ENCODE results near the gene LETM1. TPM values are rescaled to one million over a fixed set of nuclear protein-coding genes. Genes with fewer than 3 reads are reported as not detected.
"Not testable (repeated sequence)": the region's sequence is repeated elsewhere in the genome, so short reads cannot be mapped to it uniquely, and the experiment has no call there.

LETM1 gene
- total and polyA plus RNA-seq, 3 experiments from 2014 or later = 15.5 to 87.3 (median 85.4) TPM

DNA sequence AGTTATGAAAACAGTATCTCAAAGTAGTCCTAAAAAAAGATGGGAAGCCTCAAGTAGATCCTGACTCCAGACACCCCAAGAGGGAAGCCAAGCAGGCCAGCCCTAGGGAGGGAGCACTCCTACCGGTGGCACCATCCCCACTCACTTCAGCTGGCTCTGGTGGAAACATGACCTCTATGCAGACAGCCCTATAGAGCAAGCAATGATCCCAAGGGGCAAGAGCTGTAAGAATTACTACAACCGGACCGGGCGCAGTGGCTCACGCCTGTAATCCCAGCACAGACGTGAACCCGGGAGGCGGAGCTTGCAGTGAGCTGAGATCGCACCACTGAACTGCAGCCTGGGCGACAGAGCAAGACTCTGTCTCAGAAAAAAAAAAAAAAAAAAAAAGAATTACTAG lies 5.7 kb downstream of the LETM1 start:
- ChIA-PET POLR2A (no interaction called here), CTCF (interaction anchor here (0.6 to 2.1 kb wide), 4 partner anchors 47 to 563 kb away, joined by 3 to 7 read pairs (median 3); no protein-coding TSS in a partner anchor)
- Mint-ChIP-seq H3K36me3 (peaks cover 0 to 19% (median 2%) of the 10 kb centered on the region in 3 donors), H3K9me3 (no peaks in the 10 kb centered on the region), H3K4me1 (peaks cover 27 to 42% (median 36%) of the 10 kb centered on the region in 3 donors), H3K27me3 (no peaks in the 10 kb centered on the region), H3K27ac (peak overlapping the region in 1 of 8 donors; percentile 33), H3K4me3 (no peak overlapping the region)
- peaks cover 8% of the 10 kb centered on the region for H3K4me1 ChIP-seq (ENCODE audit: insufficient read depth, low read length)
- no peaks in the 10 kb centered on the region for H3K27me3 ChIP-seq (ENCODE audit: insufficient read depth, low read length, poor library complexity, severe bottlenecking)
- H3K36me3 ChIP-seq (ENCODE audit: insufficient read depth, low read length) = no peaks in the 10 kb centered on the region
- no peak for DNase-seq
- no peak overlapping the region for H3K27ac ChIP-seq (ENCODE audit: low read depth, low read length)
- no peak overlapping the region for H3K4me3 ChIP-seq (ENCODE audit: low read length)
- no peaks in the 10 kb centered on the region for H3K9me3 ChIP-seq (ENCODE audit: low read length)

DNA sequence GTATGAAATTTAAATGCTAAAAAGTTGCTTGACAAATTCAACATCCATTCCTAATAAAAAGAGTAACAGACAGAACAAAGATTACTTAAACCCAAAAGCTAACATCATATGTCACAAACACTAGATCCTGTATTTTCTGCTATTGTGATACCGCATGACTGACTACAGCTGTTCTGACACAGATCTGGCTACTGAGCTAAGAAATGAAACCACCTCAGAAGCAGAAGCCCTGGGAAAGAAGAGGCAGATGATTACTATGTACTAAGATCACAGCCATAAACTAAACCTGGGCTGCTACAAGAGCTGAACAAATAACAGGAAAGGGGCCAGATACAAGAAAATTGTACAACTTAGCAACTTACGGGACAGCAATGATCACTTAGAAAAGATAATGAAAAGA lies 9.4 kb downstream of the LETM1 start:
- no peaks in the 10 kb centered on the region for H3K4me1 ChIP-seq (ENCODE audit: insufficient read depth, low read length)
- POLR2A ChIA-PET = no interaction called here
- no peaks in the 10 kb centered on the region for H3K9me3 Mint-ChIP-seq
- no peak overlapping the region for H3K4me3 ChIP-seq (ENCODE audit: low read length)
- no peak overlapping the region for H3K27ac ChIP-seq (ENCODE audit: low read depth, low read length)
- H3K36me3 ChIP-seq (ENCODE audit: insufficient read depth, low read length) = peaks cover 12% of the 10 kb centered on the region
- peaks cover 13 to 26% (median 16%) of the 10 kb centered on the region in 3 donors for H3K4me1 Mint-ChIP-seq
- H3K9me3 ChIP-seq (ENCODE audit: low read length) = no peaks in the 10 kb centered on the region
- no peaks in the 10 kb centered on the region for H3K27me3 Mint-ChIP-seq
- CTCF ChIA-PET = interaction anchor here (2.0 kb wide), 1 partner anchor 53 kb away, joined by 10 read pairs; no protein-coding TSS in a partner anchor
- no peak overlapping the region for H3K4me3 Mint-ChIP-seq
- peak overlapping the region in 2 of 8 donors; percentile 0 to 50 for H3K27ac Mint-ChIP-seq
- no peak for DNase-seq
- no peaks in the 10 kb centered on the region for H3K27me3 ChIP-seq (ENCODE audit: insufficient read depth, low read length, poor library complexity, severe bottlenecking)
- H3K36me3 Mint-ChIP-seq = peaks cover 0 to 48% (median 8%) of the 10 kb centered on the region in 3 donors

DNA sequence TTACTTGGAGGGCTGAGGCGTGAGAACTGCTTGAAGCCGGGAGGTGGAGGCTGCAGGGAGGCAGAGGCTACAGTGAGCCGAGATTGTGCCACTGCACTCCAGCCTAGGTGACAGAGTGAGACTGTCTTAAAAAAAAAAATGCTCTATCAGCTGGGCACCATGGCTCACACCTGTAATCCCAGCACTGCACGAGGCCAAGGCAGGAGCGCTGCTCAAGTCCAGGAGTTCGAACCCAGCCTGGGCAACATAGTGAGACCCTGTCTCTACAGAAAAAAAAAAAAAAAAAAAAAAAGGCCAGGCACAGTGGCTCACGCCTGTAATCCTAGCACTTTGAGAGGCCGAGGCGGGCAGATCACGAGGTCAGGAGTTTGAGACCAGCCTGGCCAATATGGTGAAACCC lies 11.3 kb downstream of the LETM1 start:
- POLR2A ChIA-PET; H3K27me3 Mint-ChIP-seq; H3K9me3 Mint-ChIP-seq; H3K27ac Mint-ChIP-seq; H3K4me3 Mint-ChIP-seq; H3K9me3 ChIP-seq (ENCODE audit: low read length); H3K27ac ChIP-seq (ENCODE audit: low read depth, low read length); H3K4me1 ChIP-seq (ENCODE audit: insufficient read depth, low read length); H3K4me3 ChIP-seq (ENCODE audit: low read length); DNase-seq; H3K27me3 ChIP-seq (ENCODE audit: insufficient read depth, low read length, poor library complexity, severe bottlenecking): not testable (repeated sequence)
- peaks cover 0 to 64% (median 8%) of the 10 kb centered on the region in 3 donors for H3K36me3 Mint-ChIP-seq
- peaks cover 8 to 15% (median 10%) of the 10 kb centered on the region in 3 donors for H3K4me1 Mint-ChIP-seq
- CTCF ChIA-PET = interaction anchor here (1.1 kb wide), 1 partner anchor 27 kb away, joined by 3 read pairs; no protein-coding TSS in a partner anchor
- H3K36me3 ChIP-seq (ENCODE audit: insufficient read depth, low read length) = peaks cover 17% of the 10 kb centered on the region

DNA sequence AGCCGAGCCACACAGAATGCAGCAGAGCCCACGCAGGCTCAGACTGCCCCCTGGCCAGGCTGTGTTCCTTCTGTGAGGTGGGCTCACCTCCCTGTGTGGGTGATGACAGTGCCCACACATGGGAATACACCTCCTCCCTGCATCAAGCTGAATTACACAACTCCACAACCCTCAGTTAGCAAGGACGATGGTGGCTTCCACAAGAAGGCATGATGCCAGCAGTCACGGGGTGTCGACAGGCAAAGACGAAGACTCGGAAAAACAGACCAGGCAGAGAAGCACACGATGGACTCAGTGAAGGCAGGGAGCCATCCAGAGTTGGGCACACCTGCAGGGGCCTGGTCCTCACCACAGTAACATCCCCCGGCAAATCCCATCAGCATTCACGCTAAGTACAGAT lies 12.1 kb downstream of the LETM1 start:
- Mint-ChIP-seq H3K4me3 (no peak overlapping the region), H3K27ac (peak overlapping the region in 1 of 8 donors; percentile 64), H3K36me3 (peaks cover 0 to 71% (median 11%) of the 10 kb centered on the region in 3 donors), H3K27me3 (no peaks in the 10 kb centered on the region), H3K4me1 (peaks cover 10 to 15% (median 11%) of the 10 kb centered on the region in 3 donors), H3K9me3 (no peaks in the 10 kb centered on the region)
- no peak for DNase-seq
- Histone ChIP-seq H3K36me3 (ENCODE audit: insufficient read depth, low read length) (peaks cover 22% of the 10 kb centered on the region), H3K27me3 (ENCODE audit: insufficient read depth, low read length, poor library complexity, severe bottlenecking) (no peaks in the 10 kb centered on the region), H3K4me1 (ENCODE audit: insufficient read depth, low read length) (no peaks in the 10 kb centered on the region), H3K9me3 (ENCODE audit: low read length) (no peaks in the 10 kb centered on the region), H3K27ac (ENCODE audit: low read depth, low read length) (no peak overlapping the region), H3K4me3 (ENCODE audit: low read length) (no peak overlapping the region)
- POLR2A ChIA-PET = no interaction called here
- CTCF ChIA-PET = no interaction called here

DNA sequence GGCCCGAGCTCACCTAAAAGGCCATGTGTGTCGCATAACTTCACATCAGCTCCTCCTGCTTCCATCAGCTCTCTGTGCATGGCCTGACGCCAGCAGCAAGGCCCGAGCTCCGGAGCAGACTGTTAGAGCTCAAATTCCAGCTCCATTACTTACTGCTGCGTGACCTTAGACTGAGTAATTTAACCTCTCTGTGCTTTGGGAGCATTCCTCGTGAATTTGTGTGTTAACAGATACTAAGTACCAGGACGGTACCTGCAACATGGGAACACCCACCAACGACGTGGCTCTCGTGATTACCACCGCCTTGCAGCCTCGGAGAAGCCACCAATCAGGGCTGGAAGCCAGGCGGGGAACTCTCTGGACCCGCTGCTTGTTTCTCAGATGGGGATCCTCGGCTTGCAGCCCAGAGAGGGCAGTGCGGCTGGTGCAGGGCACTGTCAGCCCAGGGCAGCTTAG lies 12.9 kb downstream of the LETM1 start:
- peaks cover 22% of the 10 kb centered on the region for H3K36me3 ChIP-seq (ENCODE audit: insufficient read depth, low read length)
- Mint-ChIP-seq H3K36me3 (peaks cover 0 to 74% (median 11%) of the 10 kb centered on the region in 3 donors), H3K27ac (no peak overlapping the region), H3K27me3 (no peaks in the 10 kb centered on the region), H3K4me3 (no peak overlapping the region), H3K4me1 (peaks cover 10 to 15% (median 11%) of the 10 kb centered on the region in 3 donors), H3K9me3 (no peaks in the 10 kb centered on the region)
- H3K27me3 ChIP-seq (ENCODE audit: insufficient read depth, low read length, poor library complexity, severe bottlenecking) = no peaks in the 10 kb centered on the region
- no peaks in the 10 kb centered on the region for H3K4me1 ChIP-seq (ENCODE audit: insufficient read depth, low read length)
- DNase-seq = no peak
- CTCF ChIA-PET = interaction anchor here (1.8 kb wide), 1 partner anchor 57 kb away, joined by 5 read pairs; no protein-coding TSS in a partner anchor
- POLR2A ChIA-PET = no interaction called here
- H3K27ac ChIP-seq (ENCODE audit: low read depth, low read length) = no peak overlapping the region
- H3K9me3 ChIP-seq (ENCODE audit: low read length) = no peaks in the 10 kb centered on the region
- H3K4me3 ChIP-seq (ENCODE audit: low read length) = no peak overlapping the region

DNA sequence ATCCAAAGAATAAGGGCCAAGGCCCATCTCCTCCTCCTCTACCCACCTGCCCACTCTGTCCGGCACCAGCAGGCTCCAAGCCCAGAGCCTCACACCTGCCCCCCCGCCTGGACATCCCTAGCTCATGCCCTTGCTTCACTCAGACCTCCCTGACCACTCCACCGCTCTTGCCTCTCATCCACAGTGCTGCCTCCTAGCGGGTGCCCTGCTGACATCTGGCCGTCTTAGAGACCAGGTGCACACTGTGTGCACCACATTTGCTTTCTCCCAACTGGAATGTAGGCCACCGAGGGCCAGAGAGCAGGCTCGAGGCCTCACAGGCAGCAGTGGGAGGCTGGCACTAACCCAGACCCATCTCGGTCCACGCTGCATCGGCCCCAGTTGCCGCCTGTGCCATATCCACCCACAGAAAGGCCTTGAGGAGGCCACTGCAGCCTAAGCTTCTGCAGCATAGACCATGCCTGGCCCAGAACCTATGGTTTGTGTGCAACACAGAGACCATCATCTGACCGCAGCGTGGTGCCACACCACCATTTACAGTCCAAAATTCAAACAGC lies 13.5 kb downstream of the LETM1 start:
- CTCF ChIA-PET = interaction anchor here (1.8 kb wide), 1 partner anchor 58 kb away, joined by 5 read pairs; no protein-coding TSS in a partner anchor
- Mint-ChIP-seq H3K36me3 (peaks cover 0 to 75% (median 11%) of the 10 kb centered on the region in 3 donors), H3K9me3 (no peaks in the 10 kb centered on the region), H3K27me3 (no peaks in the 10 kb centered on the region), H3K4me1 (peaks cover 10 to 15% (median 11%) of the 10 kb centered on the region in 3 donors), H3K4me3 (no peak overlapping the region), H3K27ac (peak overlapping the region in 2 of 8 donors; percentile 11 to 95)
- POLR2A ChIA-PET = no interaction called here
- Histone ChIP-seq H3K4me1 (ENCODE audit: insufficient read depth, low read length) (no peaks in the 10 kb centered on the region), H3K36me3 (ENCODE audit: insufficient read depth, low read length) (peaks cover 22% of the 10 kb centered on the region), H3K27me3 (ENCODE audit: insufficient read depth, low read length, poor library complexity, severe bottlenecking) (no peaks in the 10 kb centered on the region), H3K4me3 (ENCODE audit: low read length) (no peak overlapping the region), H3K9me3 (ENCODE audit: low read length) (no peaks in the 10 kb centered on the region), H3K27ac (ENCODE audit: low read depth, low read length) (no peak overlapping the region)
- DNase-seq = no peak

DNA sequence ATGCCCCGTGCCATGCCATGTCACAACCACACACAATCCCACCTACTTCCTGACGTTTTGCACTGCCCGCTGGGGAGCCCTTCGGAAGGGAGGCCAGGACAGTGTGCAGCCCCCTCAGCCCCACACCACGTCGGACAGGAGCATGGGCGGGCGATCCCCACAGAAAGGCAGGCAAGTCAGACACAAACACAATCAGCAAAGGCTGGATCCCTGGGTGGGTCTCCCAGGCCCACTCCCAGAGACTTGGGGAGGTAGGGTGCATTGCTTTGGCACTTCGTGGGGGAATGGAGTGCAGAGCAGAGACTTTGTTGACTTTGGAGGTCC lies 14.1 kb downstream of the LETM1 start:
- Mint-ChIP-seq H3K4me3 (no peak overlapping the region), H3K9me3 (no peaks in the 10 kb centered on the region), H3K4me1 (peaks cover 10 to 15% (median 11%) of the 10 kb centered on the region in 3 donors)

DNA sequence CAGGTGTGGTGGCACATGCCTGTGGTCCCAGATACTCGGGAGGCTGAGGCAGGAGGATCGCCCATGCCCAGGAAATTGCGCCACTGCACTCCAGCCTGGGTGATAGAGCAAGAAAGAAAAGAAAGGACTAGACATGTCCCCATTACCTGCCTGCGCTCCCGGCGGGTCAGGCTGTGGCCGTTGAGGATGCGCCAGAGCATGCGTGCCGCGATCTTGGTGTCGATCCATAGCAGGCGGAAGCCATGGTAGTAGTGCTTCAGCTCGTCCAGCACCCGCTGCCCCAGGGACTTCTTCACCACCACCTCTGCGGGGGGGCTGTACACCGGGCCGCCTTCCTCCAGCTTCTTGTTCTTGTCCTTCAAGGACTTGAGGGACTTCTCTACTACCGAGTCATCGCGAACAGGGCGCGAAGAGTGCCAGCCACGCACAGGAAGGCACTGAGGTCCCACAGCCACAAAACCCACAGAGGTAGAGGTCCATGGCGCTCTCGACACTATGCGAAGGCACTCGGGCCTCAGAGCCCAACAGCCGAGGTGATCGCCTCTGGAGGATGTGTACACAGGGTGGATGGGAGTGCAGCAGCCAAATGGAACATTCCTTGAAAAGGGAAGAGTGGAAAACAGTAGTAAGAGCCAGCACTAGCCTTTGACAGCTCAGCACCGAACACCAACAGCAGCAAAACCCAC lies 14.6 kb downstream of the LETM1 start:
- Mint-ChIP-seq H3K4me1 (peaks cover 10 to 15% (median 11%) of the 10 kb centered on the region in 3 donors), H3K36me3 (peaks cover under 1 to 76% (median 10%) of the 10 kb centered on the region in 3 donors), H3K9me3 (no peaks in the 10 kb centered on the region), H3K4me3 (peak overlapping the region in 1 of 7 donors; percentile 18), H3K27me3 (no peaks in the 10 kb centered on the region), H3K27ac (peak overlapping the region in 1 of 8 donors; percentile 79)
- ChIA-PET CTCF (interaction anchor here (1.8 kb wide), 1 partner anchor 59 kb away, joined by 5 read pairs; no protein-coding TSS in a partner anchor), POLR2A (no interaction called here)
- Histone ChIP-seq H3K27ac (ENCODE audit: low read depth, low read length) (no peak overlapping the region), H3K4me3 (ENCODE audit: low read length) (no peak overlapping the region), H3K4me1 (ENCODE audit: insufficient read depth, low read length) (no peaks in the 10 kb centered on the region), H3K27me3 (ENCODE audit: insufficient read depth, low read length, poor library complexity, severe bottlenecking) (no peaks in the 10 kb centered on the region), H3K9me3 (ENCODE audit: low read length) (no peaks in the 10 kb centered on the region), H3K36me3 (ENCODE audit: insufficient read depth, low read length) (peaks cover 29% of the 10 kb centered on the region)
- no peak for DNase-seq

More for the DNA sequence above, 14.1 kb downstream of the LETM1 start:
- no peaks in the 10 kb centered on the region for H3K27me3 ChIP-seq (ENCODE audit: insufficient read depth, low read length, poor library complexity, severe bottlenecking)
- ChIA-PET CTCF (interaction anchor here (1.8 kb wide), 1 partner anchor 58 kb away, joined by 5 read pairs; no protein-coding TSS in a partner anchor), POLR2A (no interaction called here)
- Mint-ChIP-seq H3K27ac (no peak overlapping the region), H3K36me3 (peaks cover 0 to 76% (median 9%) of the 10 kb centered on the region in 3 donors), H3K27me3 (no peaks in the 10 kb centered on the region)
- no peaks in the 10 kb centered on the region for H3K4me1 ChIP-seq (ENCODE audit: insufficient read depth, low read length)
- no peak overlapping the region for H3K4me3 ChIP-seq (ENCODE audit: low read length)
- peaks cover 24% of the 10 kb centered on the region for H3K36me3 ChIP-seq (ENCODE audit: insufficient read depth, low read length)
- no peak overlapping the region for H3K27ac ChIP-seq (ENCODE audit: low read depth, low read length)
- no peaks in the 10 kb centered on the region for H3K9me3 ChIP-seq (ENCODE audit: low read length)
- no peak for DNase-seq

All from CD8-positive, alpha-beta memory T cell (primary cell).